IMR-90 (cell line): ENCODE results near the gene HSPA1A. TPM values are rescaled to one million over a fixed set of nuclear protein-coding genes. Genes with fewer than 3 reads are reported as not detected.

Source experiments
- ATAC-seq: fragments of 200-7000 bp; cut with Tn5 transposase; 2 replicates; pipeline ENCODE4 v1.9.1; 2020; ENCODE audit warnings: low read depth, mild to moderate bottlenecking, moderate library complexity
- BruUV-seq: library from RNA; stranded (reverse); fragments of 400-500 nt; replicated peaks from 2 replicates; lab custom pipeline; 2021; lab: Mats Ljungman, UMichigan
- CTCF ChIA-PET: fragments of 300-600 bp; formaldehyde crosslinking; extraction: SDS; loops from one replicate; lab custom pipeline; 2021; ENCODE audit warnings: antibody characterized with exemption; lab: Yijun Ruan, JAX
- POLR2A ChIA-PET: fragments of 300-600 bp; sonication (Branson Sonifier 250); formaldehyde crosslinking; loops from one replicate; lab custom pipeline; 2022; ENCODE audit warnings: antibody characterized with exemption; ENCODE audit not compliant: unreplicated experiment; lab: Charles Lee
- DNase-seq: peaks from one replicate; pipeline ENCODE4 v3.0.0; 2013
- H2AFZ ChIP-seq: replicated peaks from 2 replicates; pipeline ENCODE3; 2013; ENCODE audit warnings: low read length, mild to moderate bottlenecking; ENCODE audit not compliant: poor library complexity
- H2AK5ac ChIP-seq: 2 replicates; pipeline ENCODE4 v1.6.1; 2013; ENCODE audit warnings: low read depth, low read length, inconsistent platforms
- H2AK9ac ChIP-seq: replicated peaks from 2 replicates; pipeline ENCODE3; 2013; ENCODE audit warnings: mild to moderate bottlenecking, low read depth, low read length, moderate library complexity; ENCODE audit not compliant: poor library complexity
- H2BK120ac ChIP-seq: 2 replicates; pipeline ENCODE4 v1.6.1; 2013; ENCODE audit warnings: low read depth, low read length, inconsistent platforms
- H2BK15ac ChIP-seq: 3 replicates; pipeline ENCODE4 v1.6.1; 2013; ENCODE audit warnings: low read depth, low read length, inconsistent platforms
- H2BK20ac ChIP-seq: 2 replicates; pipeline ENCODE4 v1.6.1; 2013; ENCODE audit warnings: low read depth, mild to moderate bottlenecking, inconsistent platforms, low read length, moderate library complexity
- H2BK5ac ChIP-seq: 2 replicates; pipeline ENCODE4 v1.6.1; 2013; ENCODE audit warnings: mild to moderate bottlenecking, low read depth, low read length, inconsistent platforms; ENCODE audit not compliant: poor library complexity, severe bottlenecking
- H3K14ac ChIP-seq: replicated peaks from 2 replicates; pipeline ENCODE4 v1.6.1; 2013; ENCODE audit warnings: low read depth, low read length, inconsistent platforms
- H3K18ac ChIP-seq: 2 replicates; pipeline ENCODE4 v1.6.1; 2013; ENCODE audit warnings: low read depth, low read length, control low read depth
- H3K23ac ChIP-seq: 2 replicates; pipeline ENCODE4 v1.6.1; 2013; ENCODE audit warnings: low read depth, low read length, inconsistent platforms
- H3K27ac ChIP-seq: 2 replicates; pipeline ENCODE4 v1.5.1; 2013; ENCODE audit warnings: mild to moderate bottlenecking, control low read depth, low read length; ENCODE audit not compliant: insufficient read depth
- H3K27me3 ChIP-seq: 2 replicates; pipeline ENCODE4 v1.6.1; 2013; ENCODE audit warnings: low read length; ENCODE audit not compliant: control insufficient read depth, insufficient read depth
- H3K36me3 ChIP-seq: 2 replicates; pipeline ENCODE4 v1.6.1; 2013; ENCODE audit warnings: low read length, mixed read lengths; ENCODE audit not compliant: control insufficient read depth, insufficient read depth
- H3K4ac ChIP-seq: 2 replicates; pipeline ENCODE4 v1.6.1; 2013; ENCODE audit warnings: low read depth, low read length, inconsistent platforms
- H3K4me1 ChIP-seq: 2 replicates; pipeline ENCODE4 v1.6.1; 2013; ENCODE audit warnings: low read length, mixed read lengths; ENCODE audit not compliant: control insufficient read depth, insufficient read depth
- H3K4me2 ChIP-seq: 2 replicates; pipeline ENCODE4 v1.6.1; 2013; ENCODE audit warnings: low read depth, mild to moderate bottlenecking, control low read depth, low read length, moderate library complexity
- H3K4me3 ChIP-seq: 2 replicates; pipeline ENCODE4 v1.5.1; 2013; ENCODE audit warnings: low read depth, mild to moderate bottlenecking, control low read depth, low read length, moderate library complexity; ENCODE audit not compliant: insufficient read depth
- H3K56ac ChIP-seq: 2 replicates; pipeline ENCODE4 v1.6.1; 2013; ENCODE audit warnings: low read length, inconsistent platforms; ENCODE audit not compliant: insufficient read depth; ENCODE audit errors: extremely low read depth
- H3K79me1 ChIP-seq, 2 experiments: 2 replicates each; pipeline ENCODE4 v1.6.1; 2013; ENCODE audit warnings: low read length in 2 of 2, inconsistent platforms in 1 of 2, low read depth in 1 of 2
- H3K9ac ChIP-seq: 2 replicates; pipeline ENCODE4 v1.6.1; 2013; ENCODE audit warnings: low read depth, low read length, control low read depth
- H3K9me1 ChIP-seq: 2 replicates; pipeline ENCODE4 v1.6.1; 2013; ENCODE audit warnings: low read length, inconsistent platforms; ENCODE audit not compliant: insufficient read depth
- H3K9me3 ChIP-seq: 2 replicates; pipeline ENCODE4 v1.6.1; 2013; ENCODE audit warnings: low read length; ENCODE audit not compliant: control insufficient read depth, insufficient read depth
- H4K20me1 ChIP-seq: 2 replicates; pipeline ENCODE4 v1.6.1; 2013; ENCODE audit warnings: low read length, inconsistent platforms; ENCODE audit not compliant: insufficient read depth
- H4K5ac ChIP-seq: 2 replicates; pipeline ENCODE4 v1.6.1; 2013; ENCODE audit warnings: mild to moderate bottlenecking, low read depth, low read length, control low read depth
- H4K8ac ChIP-seq, 2 experiments: 2 replicates each; pipeline ENCODE4 v1.6.1; 2013; ENCODE audit warnings: low read depth in 2 of 2, low read length in 2 of 2, control low read depth in 1 of 2, inconsistent platforms in 1 of 2
- H4K91ac ChIP-seq: 2 replicates; pipeline ENCODE4 v1.6.1; 2013; ENCODE audit warnings: low read depth, low read length, inconsistent platforms; ENCODE audit not compliant: insufficient read depth
- BHLHE40 ChIP-seq: fragments of 150-350 bp; IDR thresholded peaks from 2 replicates; pipeline ENCODE4 v1.6.1; 2016; ENCODE audit warnings: mild to moderate bottlenecking, low read depth, low read length
- CEBPB ChIP-seq: IDR thresholded peaks from 2 replicates; pipeline ENCODE4 v1.6.1; 2012; ENCODE audit warnings: low read depth, low read length, improper control_type of control experiment
- MAZ ChIP-seq: IDR thresholded peaks from 2 replicates; pipeline ENCODE4 v1.6.1; 2012; ENCODE audit warnings: low read depth, mild to moderate bottlenecking, low read length, improper control_type of control experiment, moderate library complexity, borderline replicate concordance
- NFE2L2 ChIP-seq: fragments of 150-350 bp; IDR thresholded peaks from 2 replicates; pipeline ENCODE4 v1.6.1; 2016; ENCODE audit warnings: low read depth, mild to moderate bottlenecking, low read length
- SMC3 ChIP-seq: fragments of 150-350 bp; IDR thresholded peaks from 2 replicates; pipeline ENCODE4 v1.6.1; 2016; ENCODE audit warnings: low read depth, mild to moderate bottlenecking, antibody characterized with exemption, low read length, moderate library complexity
- WGBS, 2 experiments: methylation state at CpG; one replicate each; pipeline versions ENCODE4 v1.1.5 to v1.1.7; 2013; ENCODE audit warnings: missing lambda C conversion rate in 2 of 2; ENCODE audit not compliant: insufficient read length in 1 of 2; ENCODE audit errors: extremely low coverage in 2 of 2; 5-methylcytosine and 5-hydroxymethylcytosine counted together
- dilution Hi-C: fragments of 300-500 bp; cut with HindIII; formaldehyde crosslinking; loops from one replicate; pipeline ENCODE4 v1.14.3; 2018; ENCODE audit warnings: low sequenced_read_pairs; ENCODE audit not compliant: unreplicated experiment
- in situ Hi-C: fragments of 300-500 bp; cut with MboI; formaldehyde crosslinking; loops from 3 replicates; pipeline ENCODE4 v1.14.3; 2019; ENCODE audit warnings: low sequenced_read_pairs, inconsistent platforms, mixed read lengths
- intact Hi-C: fragments of 100-400 bp; cut with micrococcal nuclease; formaldehyde crosslinking; loops from 2 replicates; pipeline ENCODE4 v1.10.0; 2022
- polyA plus RNA-seq, 3 experiments: library from polyadenylated mRNA; depleted of rRNA; stranded (reverse); fragments of >200 nt; gene quantifications; 2 replicates each; pipeline ENCODE4 v1.2.3, GENCODE V29; 2012; ENCODE audit warnings: low replicate concordance in 1 of 3
- total RNA-seq: library from RNA; depleted of rRNA; stranded (reverse); fragments of >200 nt; gene quantifications from 2 replicates; pipeline ENCODE4 v1.2.3, GENCODE V29; 2012

HSPA1A gene
- total and polyA plus RNA-seq, 2 of the 4 experiments (the other 2 are of a cell fraction): 94.6 to 95.3 TPM

GRCh38 chr6:31781244-31782125, 33.9 kb upstream of the HSPA1A start (continued):
- TF ChIP-seq SMC3 (no peak), BHLHE40 (no peak)

GRCh38 chr6:31782126-31782855, 33.1 kb upstream of the HSPA1A start:
- Histone ChIP-seq H2BK15ac (no peak overlapping the region), H3K27me3 (no peaks in the 10 kb centered on the region), H2AFZ (no peak overlapping the region), H3K4ac (no peak overlapping the region), H3K14ac (no peak overlapping the region), H3K79me1 (peaks cover 0 to 9% of the 10 kb centered on the region in 2 experiments; a peak in 1 of 4 replicates), H3K18ac (no peak overlapping the region), H3K4me1 (peaks cover 2% of the 10 kb centered on the region), H2BK120ac (no peak overlapping the region), H3K4me2 (no peak overlapping the region), H3K23ac (no peak overlapping the region), H4K8ac (no peak overlapping the region), H2AK5ac (no peak overlapping the region), H3K9ac (no peak overlapping the region), H3K27ac (no peak overlapping the region), H3K36me3 (peaks cover 71% of the 10 kb centered on the region), H4K20me1 (no peaks in the 10 kb centered on the region), H2BK5ac (no peak overlapping the region), H3K4me3 (no peak overlapping the region), H3K9me1 (0 out of 2 replicates have a peak, but pooled peaks cover 4% of the 10 kb centered on the region), H2BK20ac (no peak overlapping the region), H2AK9ac (peak overlapping the region; percentile 28), H4K5ac (no peak overlapping the region), H4K91ac (no peak overlapping the region), H3K9me3 (no peaks in the 10 kb centered on the region), H3K56ac (no peak overlapping the region)
- DNase-seq (no peak), ATAC-seq (no peak)
- 76% methylated on average over 17 of the region's 32 CpGs; no CpG with 5 or more reads in 1 of the 2 experiments for WGBS, 2 experiments
- intact Hi-C loops (no loop called here), dilution Hi-C loops (no loop called here), in situ Hi-C loops (no loop called here)
- ChIA-PET CTCF (no interaction called here), POLR2A (no interaction called here)
- TF ChIP-seq NFE2L2 (no peak), MAZ (no peak), CEBPB (no peak), BHLHE40 (no peak), SMC3 (no peak)
- BruUV-seq: TSS peak; percentile 57
